Stimulated activated CD8-positive, alpha-beta memory T cell treated with anti-CD3 and anti-CD28 coated beads, Interleukin-4, amount 100 ng/mL, for 24 hours (primary cell): ENCODE data around the gene MEN1.
"Not testable (repeated sequence)": the region's sequence is repeated elsewhere in the genome, so short reads cannot be mapped to it uniquely, and the experiment has no call there.

Experiments used
- DNase-seq: peaks from one replicate; pipeline ENCODE4 v3.0.0-alpha.2; 2020; ENCODE audit warnings: low read depth

MEN1 gene

DNA sequence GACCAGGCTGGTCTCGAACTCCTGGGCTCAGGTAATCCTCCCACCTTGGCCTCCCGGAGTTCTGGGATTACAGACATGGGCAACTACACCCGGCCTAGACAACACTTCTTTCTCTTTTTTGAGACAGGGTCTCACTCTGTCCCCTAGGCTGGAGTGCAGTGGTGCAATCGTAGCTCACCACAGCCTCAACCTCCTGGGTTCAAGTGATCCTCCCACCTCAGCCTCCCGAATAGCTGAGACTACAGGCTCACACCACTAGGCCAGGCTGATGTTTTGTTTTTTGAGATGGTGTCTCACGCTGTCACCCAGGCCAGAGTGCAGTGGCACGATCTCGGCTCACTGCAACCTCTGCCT is 35.4 kb upstream of the MEN1 start:
- DNase-seq = not testable (repeated sequence)

DNA sequence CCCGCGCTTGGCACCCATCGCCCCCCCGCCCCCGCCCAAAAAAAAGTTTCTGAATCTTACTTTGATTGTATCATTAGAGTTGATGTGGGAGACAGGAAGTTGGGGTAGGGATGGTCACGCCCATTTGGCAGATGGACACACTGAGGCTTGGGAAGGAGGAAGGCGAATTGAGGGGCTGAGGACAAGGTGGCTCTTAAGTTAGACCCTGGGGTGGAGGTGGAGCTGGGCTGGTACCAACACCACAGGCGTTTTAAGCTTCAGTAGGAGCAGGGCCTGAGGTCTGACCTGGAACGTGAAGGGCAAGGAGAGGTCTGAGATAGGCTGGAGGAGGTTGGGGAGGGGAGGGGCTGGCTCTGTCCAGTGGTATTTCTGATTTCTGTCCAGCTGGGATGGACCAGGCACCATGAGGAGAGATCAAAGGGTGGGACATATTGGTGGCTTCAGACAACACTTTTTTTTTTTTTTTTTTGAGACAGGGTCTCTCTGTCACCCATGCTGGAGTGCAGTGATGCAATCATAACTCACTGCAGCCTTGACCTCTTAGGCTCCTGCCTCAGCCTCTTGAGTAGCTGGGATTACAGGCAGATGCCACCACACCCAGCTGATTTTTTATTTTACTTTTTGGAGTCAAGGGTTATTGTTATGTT is 34.9 kb upstream of the MEN1 start:
- no peak for DNase-seq

DNA sequence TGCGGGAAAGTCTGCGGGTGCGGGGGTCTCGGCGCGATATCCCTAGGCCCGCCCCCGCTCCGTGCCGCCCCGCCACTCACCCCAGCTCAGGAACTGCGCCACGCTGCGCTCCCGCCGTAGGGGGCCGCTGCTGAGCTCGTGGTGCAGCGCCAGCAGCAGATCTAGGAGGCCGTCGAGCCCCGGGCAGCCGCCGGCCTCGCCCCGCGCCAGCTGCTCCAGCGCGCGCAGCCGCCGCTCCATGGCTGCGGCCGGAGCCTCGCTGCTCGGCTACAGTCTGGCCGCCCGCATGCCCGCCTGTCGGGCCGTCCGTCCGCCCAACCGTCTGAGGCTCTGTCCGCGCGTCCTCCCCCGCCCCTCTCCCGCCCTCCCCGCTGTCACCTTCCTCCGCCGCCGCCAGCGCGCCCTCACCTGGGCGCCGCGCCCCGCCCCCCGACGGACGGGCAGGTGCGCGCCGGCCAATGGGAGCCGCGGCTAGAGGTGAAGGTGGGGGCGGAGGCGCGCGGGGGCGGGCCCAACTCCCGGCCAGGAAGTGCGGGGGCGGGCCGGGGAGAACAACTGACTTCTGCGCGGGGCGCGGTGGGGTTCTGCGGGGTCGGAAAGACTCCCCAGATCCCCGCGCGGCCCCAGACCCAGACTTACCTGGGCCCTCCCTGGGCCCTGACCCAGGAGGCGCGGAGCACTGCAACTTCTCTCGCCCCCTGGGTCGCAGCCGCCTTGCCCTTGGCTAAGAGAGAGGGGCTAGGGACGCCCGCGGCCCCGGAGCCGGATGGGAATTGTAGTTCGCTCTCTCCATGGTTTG is 34.2 kb upstream of the MEN1 start, which contains the start of gene CDC42BPG:
Gene CDC42BPG, minus strand, starts transcription at position 324 of the 799 bp plus-strand sequence. Its CDS starts 84 bp downstream, at position 240.
- DNase-seq = no peak

DNA sequence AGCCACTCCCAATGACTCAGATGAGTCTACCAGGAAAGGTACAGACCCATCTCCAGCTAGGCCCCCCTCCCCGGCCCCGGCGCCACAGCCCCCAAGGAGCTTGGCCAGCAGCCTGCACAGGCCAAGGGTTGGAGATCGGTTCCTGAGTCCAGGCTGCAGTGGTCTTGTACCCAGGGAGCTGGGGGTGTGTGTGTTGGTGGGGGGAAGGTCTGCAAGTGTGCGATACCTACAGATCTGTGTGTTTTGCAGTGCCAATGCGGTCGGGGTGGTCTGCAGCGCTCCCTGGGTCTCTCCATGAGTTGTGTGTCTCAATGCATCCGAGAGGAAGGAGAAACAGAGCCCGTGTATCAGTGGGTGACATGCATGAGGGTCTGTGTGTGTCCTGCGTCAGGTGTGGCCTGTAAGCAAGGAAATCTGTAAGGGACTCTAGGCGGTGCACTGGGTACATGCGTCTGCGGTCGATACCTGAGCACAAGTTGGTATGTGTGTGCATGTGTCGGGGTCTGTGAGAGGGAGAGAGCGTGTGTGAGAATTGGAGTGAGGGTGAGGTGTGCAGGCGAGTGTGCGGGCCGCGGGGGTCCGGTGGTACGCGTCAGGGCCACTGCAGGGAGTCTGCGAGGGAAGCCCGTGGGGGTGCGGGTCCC is 33.5 kb upstream of the MEN1 start:
- no peak for DNase-seq

DNA sequence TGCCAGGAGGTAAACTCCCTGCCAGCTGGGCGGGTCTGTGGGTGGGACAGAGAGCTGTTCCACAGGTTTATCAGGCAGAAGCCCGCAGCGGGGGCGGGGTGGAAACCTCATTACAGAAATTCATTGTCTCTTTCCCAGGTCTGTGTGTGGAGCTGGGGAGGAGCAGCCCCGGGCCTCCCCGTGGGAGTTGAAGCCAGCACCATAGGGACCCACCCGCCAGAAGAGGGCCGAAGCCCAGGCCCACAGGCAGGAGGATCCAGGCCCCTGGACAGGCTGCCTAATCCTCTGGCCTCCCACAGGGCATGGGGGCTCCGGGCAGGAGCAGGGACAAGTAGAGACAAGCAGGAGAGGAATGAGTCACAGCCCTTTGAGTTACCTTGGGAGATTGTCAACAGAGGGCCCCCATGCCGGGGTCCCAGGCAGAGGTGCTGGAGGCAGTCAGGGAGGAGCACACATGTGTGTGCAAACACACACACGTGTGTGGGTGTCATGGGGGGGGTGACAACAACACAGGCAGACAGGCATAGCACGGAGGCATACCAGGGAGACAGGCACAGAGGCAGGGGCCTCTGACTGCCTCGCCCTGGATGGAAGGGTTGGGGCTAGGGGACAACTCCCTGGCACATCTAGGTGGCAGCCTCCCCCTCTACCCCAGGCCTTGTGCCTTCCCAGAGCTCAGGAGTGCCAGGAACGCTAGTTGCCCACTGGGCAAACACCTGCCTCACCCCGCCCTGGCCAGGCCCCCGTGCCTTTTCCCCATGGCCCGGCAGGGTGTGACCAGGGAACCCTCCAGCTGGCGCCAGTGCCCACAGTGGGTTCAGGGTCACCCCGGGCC is 32.7 kb upstream of the MEN1 start:
- no peak for DNase-seq

DNA sequence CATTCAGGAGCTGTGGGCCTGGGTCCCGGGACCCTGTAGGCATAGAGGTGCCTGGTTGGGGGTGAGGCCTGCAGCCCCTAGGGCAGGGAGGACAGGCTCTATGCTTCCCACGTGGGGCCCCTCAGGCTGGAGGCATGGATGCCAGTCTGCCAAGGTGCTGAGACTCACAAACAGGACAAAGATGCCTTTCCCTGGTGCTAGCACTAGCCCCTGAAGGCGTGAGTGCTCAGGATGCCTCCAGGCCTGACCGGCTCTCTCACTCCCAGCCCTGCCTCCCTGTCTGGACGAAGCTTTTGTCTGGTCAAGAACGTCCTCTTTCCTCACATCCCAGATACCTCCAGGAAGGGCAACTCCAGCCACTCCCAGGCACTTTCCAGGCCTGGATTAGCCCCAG is 32.0 kb upstream of the MEN1 start:
- DNase-seq = no peak

DNA sequence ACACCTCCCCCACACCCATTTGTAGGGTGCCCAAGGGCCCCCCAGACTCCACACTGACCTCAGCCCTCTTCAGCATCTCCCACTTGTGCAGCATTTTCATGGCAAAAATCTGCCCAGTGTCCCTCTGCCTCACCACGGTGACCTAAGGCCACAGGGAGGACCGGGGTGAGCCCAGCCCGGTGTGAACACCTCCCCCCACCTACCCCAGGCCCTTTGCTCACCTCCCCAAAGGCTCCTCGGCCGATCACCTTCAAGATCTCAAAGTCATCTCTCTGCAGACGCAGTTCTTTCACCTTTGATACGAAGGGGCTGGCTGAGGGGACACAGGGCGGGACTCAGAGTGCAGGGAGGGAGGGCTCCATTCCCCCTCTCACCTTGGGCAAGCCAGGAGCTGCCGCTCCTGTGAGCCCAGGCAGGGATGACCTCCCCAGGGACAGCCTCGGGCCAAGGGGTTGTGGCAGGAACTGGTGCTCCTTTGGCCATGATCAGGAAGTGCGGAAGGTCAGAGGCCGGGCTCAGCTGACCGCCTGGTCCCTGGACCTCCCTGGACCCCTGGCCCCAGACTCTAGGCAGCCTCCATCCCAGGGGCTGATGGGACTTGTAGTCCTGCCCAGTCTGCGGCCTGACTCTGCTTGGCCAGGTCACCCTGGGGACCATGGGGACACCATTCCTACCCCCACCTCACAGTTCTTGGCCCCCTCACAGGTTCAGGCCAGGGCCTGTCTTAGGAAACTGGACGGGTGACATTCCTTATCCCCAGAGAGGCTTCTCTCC is 31.4 kb upstream of the MEN1 start:
- DNase-seq = no peak

DNA sequence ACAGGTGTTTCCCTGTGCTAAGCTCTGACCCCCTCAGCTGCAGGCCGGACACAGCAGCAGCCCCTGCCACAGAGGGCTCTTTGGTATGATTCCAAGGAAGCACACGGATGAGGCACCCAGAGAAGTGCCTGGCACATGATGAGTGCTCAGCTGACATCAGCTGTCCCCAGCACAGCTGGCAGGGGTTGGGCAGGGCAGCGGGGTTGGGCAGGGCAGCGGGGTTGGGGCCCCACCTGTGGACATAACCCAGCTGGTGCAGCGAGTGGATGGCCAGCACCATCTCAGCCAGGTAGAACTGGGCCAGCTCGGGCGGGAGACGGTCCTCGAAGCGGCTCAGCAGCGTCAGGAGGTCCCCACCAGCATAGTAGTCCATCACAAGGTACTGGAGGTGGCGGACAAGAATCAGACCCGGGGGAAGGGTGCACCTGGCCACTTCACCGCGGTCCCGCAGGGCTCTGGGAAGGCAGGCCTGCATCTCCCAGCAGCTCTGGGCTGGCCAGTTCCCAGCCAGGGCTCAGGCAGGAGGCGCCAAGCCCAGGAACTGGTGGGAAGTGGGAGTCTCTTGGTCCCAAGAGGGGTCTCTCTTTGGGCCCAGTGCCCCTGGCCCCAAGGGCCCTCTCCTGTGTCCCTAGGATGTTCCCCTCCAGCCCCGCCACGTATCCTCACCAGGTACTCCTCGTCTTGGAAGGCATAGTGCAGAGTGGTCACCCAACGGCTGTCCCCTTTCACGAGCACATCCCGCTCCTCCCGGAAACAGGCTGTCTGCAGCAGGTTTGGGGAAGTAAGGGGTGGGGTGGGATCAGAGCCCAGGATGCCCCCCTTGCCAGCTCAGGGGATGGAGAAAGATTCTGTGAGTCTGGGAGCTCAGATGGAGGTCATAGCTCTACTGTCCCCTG is 29.8 kb upstream of the MEN1 start:
- DNase-seq = no peak

DNA sequence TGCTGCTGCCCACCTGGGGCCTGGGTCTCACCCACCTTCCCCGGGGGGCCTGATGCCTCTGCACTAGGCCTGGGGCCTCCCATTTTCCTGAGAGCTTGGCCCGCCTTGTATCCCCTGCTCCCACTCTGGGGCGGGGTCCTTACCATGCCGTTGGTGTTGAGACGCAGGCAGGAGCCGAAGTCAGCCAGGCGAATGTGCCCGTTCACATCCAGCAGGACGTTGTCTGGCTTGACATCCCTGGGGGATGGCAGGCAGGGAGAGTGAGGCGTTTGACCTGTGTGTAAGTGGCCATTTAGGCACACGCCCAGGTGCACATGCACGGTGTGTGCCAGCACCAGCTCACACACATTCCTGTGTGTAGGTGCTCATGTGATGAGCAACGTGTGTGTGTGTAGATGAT is 29.0 kb upstream of the MEN1 start:
- DNase-seq = no peak

DNA sequence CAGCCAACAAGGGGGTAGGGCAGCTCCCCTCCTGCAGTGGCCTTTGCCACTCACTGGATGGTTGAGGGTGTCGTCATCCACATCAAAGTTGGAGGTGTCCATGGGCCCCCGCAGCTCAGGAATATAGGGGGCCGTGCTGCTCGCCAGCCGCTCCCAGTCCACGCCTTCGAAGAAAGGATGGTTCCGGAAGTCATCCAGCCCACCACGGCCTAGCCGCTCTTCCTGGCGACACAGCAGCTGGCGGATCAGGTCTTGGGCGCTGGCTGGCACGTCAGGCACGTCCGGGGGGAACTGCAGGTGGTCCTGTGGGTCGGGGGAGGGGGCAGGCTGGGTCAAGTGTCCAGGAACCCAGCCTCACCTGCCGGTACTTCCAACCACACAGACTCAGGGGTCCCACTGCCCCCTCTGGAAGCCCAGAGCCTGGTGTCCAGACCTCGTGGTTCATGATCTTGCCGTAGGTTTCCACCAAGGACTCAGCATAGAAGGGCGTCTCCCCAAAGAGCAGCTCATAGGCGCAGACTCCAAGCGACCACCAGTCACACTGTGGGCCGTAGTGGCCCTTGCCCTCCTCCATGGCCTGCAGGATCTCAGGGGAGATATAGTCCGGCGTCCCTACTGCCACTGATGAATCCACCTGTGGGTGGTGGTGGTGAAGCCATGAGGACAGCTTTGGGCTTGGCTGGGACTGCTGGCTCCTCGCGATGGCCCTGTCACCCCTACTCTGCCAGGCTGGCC is 28.4 kb upstream of the MEN1 start:
- no peak for DNase-seq

DNA sequence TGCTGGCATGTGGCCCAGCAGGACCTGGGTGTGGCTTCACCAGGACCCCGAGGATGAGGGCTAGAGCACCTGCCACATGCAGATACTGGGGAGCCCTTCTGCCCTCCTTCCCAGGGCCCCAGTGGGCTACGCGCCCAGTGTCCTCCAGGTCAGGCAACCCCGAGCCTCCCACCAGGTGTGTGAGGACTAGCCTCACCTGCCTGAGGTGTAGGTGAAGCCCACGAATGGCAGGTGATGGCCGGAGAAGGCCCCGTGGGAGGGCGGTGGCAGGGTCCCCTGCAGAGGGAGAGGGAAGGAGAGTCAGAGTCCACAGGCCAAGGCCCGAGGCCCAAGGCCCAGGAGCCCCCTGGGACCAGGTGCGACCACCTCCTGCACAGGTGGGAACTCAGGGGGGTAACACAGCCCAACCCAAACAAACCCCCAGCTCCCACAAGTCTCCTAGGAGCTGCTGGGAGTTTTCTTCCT is 27.6 kb upstream of the MEN1 start:
- DNase-seq = no peak

DNA sequence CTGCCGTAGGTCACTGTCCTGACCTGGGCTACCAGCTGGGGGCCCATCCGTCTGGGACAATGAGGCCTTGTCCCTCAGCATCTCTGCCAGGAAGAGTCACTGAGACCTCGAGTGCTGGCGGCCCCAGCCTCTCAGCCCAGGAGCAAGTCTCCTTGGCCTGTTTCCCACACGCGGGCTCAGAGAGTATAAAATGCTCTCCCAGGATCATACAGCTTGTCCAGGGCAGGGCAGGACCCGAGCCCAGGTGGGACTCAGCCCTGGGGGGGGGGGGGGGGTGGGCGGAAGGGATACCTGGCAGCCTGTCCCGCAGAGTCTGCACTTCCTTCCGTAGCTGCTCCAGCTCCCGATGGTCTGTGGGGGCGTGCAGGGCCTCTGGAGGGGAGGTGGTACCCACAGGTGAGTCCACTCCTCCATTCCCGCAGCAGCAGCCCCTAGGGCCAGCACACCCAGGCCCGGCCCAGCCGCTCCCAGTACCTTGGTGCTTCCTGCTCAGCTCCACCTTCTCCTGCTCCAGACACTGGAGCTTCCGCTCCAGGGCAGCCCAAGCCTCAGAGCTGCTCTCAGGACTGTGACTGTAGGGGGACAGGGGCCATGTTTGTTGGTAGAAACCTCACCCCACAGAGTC is 26.2 kb upstream of the MEN1 start:
- DNase-seq = no peak

DNA sequence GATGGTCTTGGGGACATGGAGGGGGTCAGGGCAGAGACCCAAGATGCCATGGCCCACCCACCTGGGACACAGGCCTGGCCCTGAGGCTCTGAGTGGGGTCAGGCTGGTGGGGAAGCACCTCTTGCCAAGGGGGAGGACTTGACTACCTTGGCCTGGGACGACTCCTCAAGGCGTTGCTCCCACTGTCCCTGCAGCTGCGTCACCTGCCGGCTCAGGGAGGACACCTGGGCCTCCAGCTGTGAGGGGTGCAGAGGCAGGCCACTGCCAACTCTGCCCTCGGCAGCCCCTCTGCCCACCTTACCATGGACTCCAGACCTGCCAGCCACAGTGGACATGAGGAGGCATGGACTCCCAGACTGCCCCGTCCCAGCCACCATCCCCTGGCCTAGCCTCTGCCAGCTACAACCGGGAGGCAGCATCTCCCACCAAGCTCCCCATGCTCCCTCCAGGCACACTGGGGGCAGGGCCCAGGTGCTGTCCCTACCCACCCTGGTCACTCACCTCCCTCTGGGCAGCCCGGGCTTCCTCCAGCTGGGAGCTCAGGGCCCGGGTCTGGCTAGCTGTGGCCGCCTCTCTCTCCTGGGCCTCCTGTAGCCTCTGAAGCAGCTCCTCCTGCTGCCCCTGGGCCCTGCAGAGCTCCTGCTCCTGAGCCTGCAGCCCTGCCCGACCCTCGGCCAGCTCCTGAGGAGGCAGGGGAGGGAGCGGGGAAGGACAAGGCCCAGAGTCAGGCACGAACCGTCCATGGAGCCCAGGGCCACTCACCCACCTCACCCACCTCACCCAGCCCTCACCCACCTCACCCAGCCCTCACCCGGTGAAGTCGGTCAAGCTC is 25.5 kb upstream of the MEN1 start:
- no peak for DNase-seq

DNA sequence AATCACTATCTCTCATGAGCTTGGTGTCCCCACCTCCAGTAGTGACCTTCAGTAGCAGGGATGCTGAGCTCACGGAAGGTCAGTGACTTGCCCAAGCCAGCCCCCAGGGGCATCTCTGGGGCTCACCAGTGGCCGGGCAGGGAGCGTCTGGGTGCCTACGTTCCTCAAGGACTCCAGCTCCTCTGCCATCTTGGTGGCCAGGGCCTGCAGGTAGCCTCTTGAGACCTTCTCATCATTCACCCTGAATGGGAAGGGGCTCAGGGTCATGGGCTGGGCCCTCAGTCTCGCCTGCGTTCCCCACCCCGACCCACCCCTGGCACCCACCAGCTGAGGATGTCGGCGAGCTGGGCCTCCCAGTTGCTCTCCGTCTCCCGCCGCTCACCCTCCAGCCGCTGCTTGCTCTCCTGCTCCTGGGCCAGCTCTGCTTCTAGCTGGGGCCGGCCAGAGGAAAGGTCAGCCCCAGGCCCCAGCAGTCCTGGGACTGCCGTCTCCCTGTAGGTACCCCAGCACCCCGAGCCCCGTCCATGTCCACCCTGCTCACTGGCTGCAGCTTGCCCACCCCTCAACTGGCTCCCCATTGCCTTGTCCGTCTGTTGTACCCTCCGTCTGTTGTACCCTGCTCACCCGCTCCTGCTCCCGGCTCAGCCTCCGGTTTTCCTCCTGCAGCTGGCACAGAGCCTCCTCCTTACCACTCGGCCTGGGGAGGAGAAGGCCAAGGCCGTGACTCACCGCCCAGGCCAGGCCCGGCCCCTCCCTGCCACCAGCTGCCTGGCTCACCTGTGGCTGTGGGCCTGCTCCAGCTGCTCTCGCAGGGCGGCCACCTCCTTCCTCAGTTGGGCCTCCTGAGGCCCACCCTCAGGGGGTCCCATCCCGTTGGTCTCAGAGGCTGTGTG is 24.6 kb upstream of the MEN1 start:
- no peak for DNase-seq

DNA sequence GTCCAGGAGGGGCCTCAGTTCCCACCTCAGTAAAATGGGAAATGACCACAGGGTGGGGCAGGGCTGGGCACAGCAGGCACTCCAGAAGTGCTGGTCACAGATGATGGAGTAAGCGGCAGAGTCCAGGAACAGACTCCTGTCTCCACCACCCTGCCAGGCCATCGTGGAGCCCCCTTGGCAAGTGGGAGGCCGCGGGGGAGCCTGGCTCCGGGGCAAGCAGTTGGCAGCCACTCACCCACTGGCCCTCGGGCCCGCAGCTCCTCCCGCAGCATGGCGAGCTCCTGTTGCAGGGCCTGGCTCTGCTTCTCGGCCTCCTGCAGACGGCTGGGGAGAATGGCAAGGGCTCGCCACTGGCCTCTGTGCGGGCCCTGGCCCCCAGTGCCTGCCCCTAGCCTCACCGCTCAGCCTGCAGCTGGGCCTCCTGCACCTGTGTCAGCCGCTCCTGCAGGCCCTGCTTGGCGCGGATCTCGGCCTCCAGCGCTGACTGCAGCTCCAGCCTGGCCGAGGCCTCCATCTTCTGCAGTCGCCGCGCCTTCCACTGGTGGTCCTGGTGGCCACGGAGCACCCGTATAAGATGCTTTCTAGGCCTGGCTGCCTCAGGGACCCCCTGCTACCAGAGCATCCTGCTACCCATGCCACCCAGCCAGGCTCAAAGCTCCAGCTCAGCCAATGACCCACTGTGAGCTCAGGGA is 23.8 kb upstream of the MEN1 start:
- DNase-seq = no peak

DNA sequence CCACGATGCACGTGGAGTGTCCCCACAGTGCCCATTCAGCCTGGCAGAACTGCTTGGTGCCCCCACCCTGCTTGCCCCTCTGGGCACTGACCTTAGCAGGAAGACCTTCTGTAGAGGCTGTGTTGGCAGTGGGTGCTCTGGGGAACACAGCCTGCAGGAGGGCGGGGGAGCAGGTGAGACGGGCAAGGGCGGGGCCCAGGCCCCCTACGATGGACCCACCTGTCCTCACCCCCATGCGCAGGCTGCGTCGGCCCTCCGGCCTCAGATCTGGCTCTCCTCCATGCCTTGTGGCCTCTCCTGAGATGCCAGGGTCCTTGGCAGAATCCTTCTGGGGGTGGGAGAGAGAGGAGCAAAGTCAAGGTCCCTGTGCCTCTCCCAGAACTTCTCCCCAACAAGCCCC is 23.2 kb upstream of the MEN1 start:
- no peak for DNase-seq

DNA sequence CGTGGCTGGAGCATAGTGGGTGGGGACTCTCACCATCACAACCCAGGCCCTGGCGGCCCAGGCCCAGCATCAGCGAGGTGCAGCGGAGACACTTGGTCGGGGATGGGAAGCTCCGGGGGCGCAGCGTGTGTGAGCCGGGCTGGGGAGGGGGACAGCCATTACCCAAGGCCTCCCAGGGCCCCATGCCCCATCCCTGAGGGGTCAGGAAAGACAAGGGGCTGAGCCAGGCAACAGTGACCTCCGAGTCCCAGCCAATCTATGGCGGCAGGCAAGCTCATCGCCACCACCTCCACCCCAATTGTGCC is 22.8 kb upstream of the MEN1 start:
- DNase-seq = no peak
